NCI-H82 treated with DMSO at 0.1 percent for 48 hours (cell line): ENCODE data around the gene USP11.
"Not testable (repeated sequence)": the region's sequence is repeated elsewhere in the genome, so short reads cannot be mapped to it uniquely, and the experiment has no call there.

Experiments used
- DNase-seq: peaks from one replicate; lab custom pipeline; 2025; ENCODE audit not compliant: unreplicated experiment; lab: John Stamatoyannopoulos, UW

Gene USP11

GRCh38 chrX:47244676-47245075 lies 11.9 kb downstream of the USP11 start:
- no peak for DNase-seq

- DNase-seq = no peak
These were observed 12.3 kb downstream of the USP11 start for GRCh38 chrX:47245156-47245555.

DNA sequence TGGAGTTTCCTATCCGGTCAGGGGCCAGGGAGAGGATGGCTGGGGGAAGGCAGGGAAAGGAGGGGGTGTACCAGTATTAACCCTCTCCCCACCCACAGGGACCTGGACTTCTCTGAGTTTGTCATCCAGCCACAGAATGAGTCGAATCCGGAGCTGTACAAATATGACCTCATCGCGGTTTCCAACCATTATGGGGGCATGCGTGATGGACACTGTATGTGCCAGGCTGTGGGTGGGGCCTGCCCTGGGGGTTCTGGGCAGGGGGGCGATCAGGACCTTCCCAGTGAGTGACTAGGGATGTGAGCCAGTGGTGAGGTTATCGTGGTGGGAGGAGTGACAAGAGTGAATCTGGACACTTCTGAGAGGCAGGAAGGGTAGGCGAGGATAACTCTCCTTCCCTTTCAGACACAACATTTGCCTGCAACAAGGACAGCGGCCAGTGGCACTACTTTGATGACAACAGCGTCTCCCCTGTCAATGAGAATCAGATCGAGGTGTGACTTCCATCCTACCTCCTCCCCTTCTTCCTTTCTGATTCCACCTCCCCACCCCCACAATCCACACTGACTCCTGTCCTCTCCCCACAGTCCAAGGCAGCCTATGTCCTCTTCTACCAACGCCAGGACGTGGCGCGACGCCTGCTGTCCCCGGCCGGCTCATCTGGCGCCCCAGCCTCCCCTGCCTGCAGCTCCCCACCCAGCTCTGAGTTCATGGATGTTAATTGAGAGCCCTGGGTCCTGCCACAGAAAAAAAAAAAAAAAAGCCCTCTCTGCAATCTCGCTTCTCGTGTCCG lies 14.6 kb downstream of the USP11 start:
- DNase-seq = no peak

GRCh38 chrX:47247999-47248320 lies 15.2 kb downstream of the USP11 start:
- DNase-seq = no peak

- DNase-seq = no peak
These were observed 15.8 kb downstream of the USP11 start for GRCh38 chrX:47248576-47248975.

- no peak for DNase-seq
These were observed 17.2 kb downstream of the USP11 start for GRCh38 chrX:47250017-47250347.

DNA sequence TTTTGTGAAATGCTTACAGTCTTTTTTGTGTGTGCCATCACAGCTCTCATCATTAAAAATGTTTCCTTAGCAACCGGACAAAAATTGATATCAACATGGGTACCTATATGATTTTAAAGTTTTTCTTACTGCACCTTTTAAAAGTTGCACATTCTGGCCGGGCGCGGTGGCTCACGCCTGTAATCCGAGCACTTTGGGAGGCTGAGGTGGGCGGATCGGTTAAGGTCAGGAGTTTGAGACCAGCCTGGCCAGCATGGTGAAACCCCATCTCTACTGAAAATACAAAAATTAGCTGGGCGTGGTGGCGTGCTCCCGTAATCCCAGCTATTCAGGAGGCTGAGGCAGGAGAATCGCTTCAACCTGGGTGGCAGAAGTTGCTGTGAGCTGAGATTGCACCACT lies 24.8 kb downstream of the USP11 start:
- DNase-seq = not testable (repeated sequence)

GRCh38 chrX:47264483-47265173 lies 31.8 kb downstream of the USP11 start:
- no peak for DNase-seq

DNA sequence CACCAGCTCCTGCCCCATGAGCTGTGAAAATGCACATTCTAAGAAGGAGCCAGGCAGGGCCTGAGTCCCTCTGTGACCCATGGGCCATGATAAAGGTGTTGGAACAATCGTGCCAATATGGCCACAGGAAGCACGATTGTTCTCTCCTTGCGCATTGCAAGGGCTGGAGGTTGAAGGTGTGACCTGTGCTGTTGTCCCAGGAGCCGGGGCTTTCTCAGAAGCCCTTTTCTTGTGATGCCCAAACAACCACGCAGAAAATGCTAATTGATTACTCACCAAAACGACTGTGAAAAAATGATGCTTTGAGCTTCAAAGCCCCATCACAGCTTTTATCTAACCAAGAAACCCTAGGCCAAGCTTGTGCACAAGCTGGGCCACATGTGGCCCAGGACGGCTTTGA lies 33.8 kb downstream of the USP11 start:
- DNase-seq = no peak

DNA sequence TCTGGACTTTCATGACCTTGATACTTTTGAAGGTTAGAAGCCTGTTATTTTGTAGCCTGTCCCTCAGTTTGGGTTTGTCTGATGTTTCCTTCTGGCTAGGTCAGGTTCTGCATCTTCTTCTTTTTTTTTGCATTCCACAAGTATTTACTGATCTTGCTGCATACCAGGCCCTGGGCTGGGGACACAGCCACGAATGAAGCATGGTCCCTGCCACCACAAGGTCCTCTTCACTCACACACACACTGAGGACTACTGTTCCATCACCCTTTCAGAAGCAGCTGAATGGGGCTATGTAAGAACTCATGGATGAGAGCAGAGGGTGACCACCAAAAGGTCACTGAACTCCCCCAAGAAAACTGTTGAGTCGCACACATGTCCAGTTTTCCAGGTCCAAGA lies 39.2 kb downstream of the USP11 start:
- DNase-seq = no peak

DNA sequence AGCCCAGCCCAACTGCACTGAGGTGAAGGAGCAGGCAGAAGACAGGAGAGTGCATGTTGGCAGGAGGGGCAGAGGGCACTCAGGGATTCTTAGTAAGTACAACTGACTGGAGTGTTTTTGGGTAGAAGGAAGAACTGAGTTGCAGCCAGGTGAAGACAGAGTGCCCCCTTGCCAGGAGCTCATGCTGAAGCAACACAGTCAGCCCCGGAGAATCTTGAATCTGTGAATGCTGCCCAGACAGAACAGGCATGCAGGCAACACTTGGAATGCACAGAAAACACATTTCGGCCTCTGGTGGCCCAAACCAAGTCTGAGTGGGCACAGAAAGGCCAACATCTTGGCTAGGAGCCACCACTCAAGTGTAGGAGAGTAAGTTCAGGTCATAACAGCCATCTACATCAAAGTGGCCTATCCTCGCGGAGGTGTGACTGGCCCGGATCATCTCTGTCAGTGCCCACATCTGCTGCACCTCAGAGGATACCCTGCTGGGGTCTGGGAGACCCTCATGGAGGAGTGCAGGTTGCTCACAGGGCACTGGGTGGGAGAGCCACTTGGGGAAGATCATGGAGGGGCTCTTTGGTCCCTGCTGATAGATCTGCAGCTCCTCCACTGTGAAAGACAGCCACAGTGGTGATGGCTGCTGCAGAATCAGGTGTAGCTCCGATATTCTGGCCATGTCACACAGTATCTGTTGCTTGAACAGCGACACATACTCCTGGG lies 40.4 kb downstream of the USP11 start:
- no peak for DNase-seq

DNA sequence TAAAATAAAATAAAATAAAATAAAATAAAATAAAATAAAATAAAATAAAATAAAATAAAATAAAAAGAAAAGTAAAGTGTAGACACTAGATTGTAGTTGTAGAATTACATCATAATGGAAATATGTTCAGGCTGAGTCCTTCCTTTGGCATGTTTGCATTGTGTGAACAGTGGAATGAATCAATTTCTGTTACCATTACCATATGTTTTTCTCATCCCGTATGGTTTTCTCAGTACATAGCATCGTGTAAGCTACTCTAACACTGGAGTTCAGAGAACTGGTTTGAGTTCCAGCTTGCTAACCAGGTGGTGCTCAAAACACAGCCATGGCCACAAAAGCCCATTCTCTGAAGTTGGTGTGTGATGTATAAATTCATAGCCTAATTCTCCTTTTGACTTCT lies 45.9 kb downstream of the USP11 start:
- no peak for DNase-seq

DNA sequence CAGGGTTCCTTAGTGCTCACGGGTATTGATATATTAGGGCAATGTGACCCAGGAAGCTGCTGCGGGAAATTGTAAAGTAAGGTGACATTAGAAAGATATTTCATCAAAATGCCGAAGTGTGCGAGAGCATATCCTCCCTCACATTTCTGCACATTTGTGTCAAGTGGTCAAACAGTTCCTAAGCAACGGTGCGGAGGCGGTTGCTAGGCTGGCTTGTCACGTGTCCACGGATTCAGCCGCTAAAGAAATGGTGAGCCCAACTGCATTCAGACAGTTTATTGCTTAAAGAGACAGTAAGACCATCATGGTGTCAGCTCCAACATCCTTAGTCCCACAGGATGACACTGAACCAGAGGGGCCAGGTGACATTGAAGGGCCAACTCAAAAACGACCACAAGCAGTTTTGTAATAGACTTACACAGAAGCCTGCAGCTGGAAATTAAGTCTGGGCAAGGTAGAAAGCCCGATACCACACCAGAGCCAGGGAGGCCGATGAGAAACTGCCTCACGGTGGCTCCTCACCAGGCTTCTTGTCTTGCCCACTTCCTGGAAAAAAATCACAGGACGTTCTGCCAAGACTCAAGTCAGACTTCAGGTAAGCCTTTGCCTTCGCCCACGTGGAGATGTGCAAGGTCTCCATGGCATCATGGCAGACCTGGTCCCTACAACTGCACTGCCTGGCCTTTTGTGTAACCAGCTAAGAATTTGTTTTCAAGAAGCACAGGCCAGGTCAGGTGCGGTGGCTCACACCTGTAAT lies 50.4 kb downstream of the USP11 start:
- no peak for DNase-seq

DNA sequence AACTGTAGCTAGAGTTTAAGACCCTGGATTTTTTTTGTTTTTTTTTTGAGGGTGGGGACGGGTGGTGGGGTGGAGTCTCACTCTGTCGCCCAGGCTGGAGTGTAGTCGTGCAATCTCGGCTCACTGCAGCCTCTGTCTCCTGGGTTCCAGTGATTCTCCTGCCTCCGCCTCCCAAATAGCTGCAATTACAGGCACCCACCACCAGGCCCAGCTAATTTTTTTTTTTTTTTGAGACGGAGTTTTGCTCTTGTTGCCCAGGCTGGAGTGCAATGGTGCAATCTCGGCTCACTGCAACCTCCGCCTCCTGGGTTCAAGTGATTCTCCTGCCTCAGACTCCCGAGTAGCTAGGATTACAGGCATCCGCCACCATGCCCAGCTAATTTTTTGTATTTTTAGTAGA lies 51.8 kb downstream of the USP11 start:
- DNase-seq = not testable (repeated sequence)

DNA sequence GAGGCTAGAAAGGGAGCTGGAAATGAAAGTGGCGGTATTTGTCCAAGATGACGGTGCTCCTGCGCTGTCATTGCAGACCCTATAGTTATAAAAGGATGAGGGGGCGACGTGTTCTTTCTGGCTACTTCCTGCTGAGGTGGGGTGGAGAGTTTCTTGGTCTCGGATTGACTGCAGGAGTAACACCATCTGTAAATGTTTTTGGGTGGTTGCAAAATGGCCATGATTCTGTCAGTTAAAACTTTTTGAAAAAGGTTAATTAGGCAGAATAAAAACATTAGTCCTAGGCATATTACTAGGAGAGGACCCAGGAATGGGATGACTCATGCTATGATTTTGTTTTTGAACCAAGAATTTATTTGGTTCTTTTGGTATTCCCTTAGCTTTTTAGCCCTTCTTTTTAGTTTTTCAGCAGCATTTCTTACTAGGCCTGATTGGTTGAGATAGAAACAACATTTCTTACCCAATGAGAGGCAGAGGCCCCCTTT lies 53.1 kb downstream of the USP11 start:
- no peak for DNase-seq

DNA sequence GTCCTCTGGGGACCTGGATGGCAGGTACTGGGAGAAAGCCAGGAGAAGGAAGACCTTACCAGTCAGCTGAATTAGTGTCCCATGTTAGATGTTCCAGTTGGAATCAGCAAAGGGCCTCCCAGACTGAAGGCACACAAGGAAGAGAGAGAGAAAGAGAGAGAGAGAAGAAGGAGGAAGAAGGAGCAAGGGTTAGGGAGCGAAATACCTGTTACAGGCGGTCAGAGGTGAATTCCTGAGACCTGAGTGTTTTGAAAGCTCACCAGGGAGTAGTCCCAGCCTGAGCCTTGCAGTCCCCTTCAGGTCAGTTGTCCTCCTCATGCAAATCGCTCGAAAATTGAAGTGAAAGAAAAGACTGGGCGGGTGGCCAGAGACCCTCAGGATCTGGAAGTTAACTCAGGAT lies 60.3 kb downstream of the USP11 start:
- no peak for DNase-seq

GRCh38 chrX:47296766-47297365 lies 64.1 kb downstream of the USP11 start:
- DNase-seq = no peak

DNA sequence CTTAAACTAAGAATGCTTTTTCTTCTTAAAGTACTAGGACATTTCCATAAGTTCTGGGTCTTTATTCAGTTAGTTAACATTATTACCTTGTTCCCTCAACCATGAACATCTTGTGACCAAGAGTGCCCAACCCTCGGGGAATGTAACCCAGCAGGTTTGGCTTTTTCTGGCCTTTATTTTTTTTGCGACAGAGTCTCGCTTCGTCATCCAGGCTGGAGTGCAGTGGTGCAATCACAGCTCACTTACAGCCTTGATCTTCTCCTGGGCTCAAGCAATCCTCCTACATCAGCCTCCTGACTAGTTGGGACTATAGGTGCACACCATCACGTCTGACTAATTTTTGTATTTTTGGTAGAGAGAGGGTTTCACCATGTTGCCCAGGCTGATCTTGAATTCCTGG lies 65.1 kb downstream of the USP11 start:
- no peak for DNase-seq
